WTC11 (cell line): Measurements from ENCODE around the gene TET1. TPM values are rescaled to one million over a fixed set of nuclear protein-coding genes. Genes with fewer than 3 reads are reported as not detected.

Experiments used
- ATAC-seq: fragments of 200-7000 bp; cut with Tn5 transposase; 2 replicates; pipeline ENCODE4 v1.10.0; 2021; ENCODE audit warnings: mild to moderate bottlenecking, moderate library complexity
- CTCF ChIA-PET: fragments of 300-600 bp; sonication (Branson Sonifier 250); formaldehyde crosslinking; loops from one replicate; lab custom pipeline; 2021; ENCODE audit warnings: antibody characterized with exemption; lab: Charles Lee
- POLR2A ChIA-PET: fragments of 350-600 bp; sonication (Branson Sonifier 250); formaldehyde crosslinking; loops from one replicate; lab custom pipeline; 2021; ENCODE audit warnings: antibody characterized with exemption; lab: Charles Lee
- DNase-seq: peaks from one replicate; pipeline ENCODE4 v3.0.0; 2021; ENCODE audit warnings: low spot score
- H3K27ac Mint-ChIP-seq: 2 replicates; pipeline ENCODE4 v1.8.0; 2021; ENCODE audit warnings: mixed read lengths
- H3K27me3 Mint-ChIP-seq: 2 replicates; pipeline ENCODE4 v1.8.0; 2021; ENCODE audit warnings: low read depth, mild to moderate bottlenecking, moderate library complexity, mixed read lengths
- H3K36me3 Mint-ChIP-seq: 2 replicates; pipeline ENCODE4 v1.8.0; 2021; ENCODE audit warnings: mixed read lengths
- H3K4me1 Mint-ChIP-seq: 2 replicates; pipeline ENCODE4 v1.8.0; 2022; ENCODE audit warnings: mixed read lengths
- H3K4me3 Mint-ChIP-seq: 2 replicates; pipeline ENCODE4 v1.8.0; 2021; ENCODE audit warnings: mild to moderate bottlenecking, moderate library complexity, mixed read lengths
- H3K9me3 Mint-ChIP-seq: 2 replicates; pipeline ENCODE4 v1.8.0; 2021; ENCODE audit warnings: mixed read lengths
- ATF1 ChIP-seq: sonication (generic); formaldehyde crosslinking; IDR thresholded peaks from 2 replicates; pipeline ENCODE4 v1.8.1; 2023; ENCODE audit warnings: mild to moderate bottlenecking, moderate library complexity, missing genetic modification reagents
- ATF6 ChIP-seq: sonication (generic); formaldehyde crosslinking; IDR thresholded peaks from 2 replicates; pipeline ENCODE4 v1.8.1; 2023; ENCODE audit warnings: mild to moderate bottlenecking, missing genetic modification reagents
- CBFB ChIP-seq: sonication (generic); formaldehyde crosslinking; IDR thresholded peaks from 2 replicates; pipeline ENCODE4 v1.8.1; 2022; ENCODE audit warnings: mild to moderate bottlenecking, low read depth, missing genetic modification reagents
- CDX4 ChIP-seq: fragments of 250-450 bp; sonication (Bioruptor Pico); IDR thresholded peaks from 2 replicates; pipeline ENCODE4 v1.9.0; 2021; ENCODE audit warnings: moderate library complexity, mild to moderate bottlenecking, inconsistent platforms, borderline replicate concordance
- EMX1 ChIP-seq: fragments of 250-450 bp; sonication (Bioruptor Pico); IDR thresholded peaks from 2 replicates; pipeline ENCODE4 v1.8.0; 2021; ENCODE audit warnings: mild to moderate bottlenecking
- ERG ChIP-seq: fragments of 250-450 bp; sonication (Bioruptor Pico); IDR thresholded peaks from 2 replicates; pipeline ENCODE4 v1.8.0; 2021; ENCODE audit warnings: mild to moderate bottlenecking
- FOXP1 ChIP-seq: sonication (generic); formaldehyde crosslinking; IDR thresholded peaks from 2 replicates; pipeline ENCODE4 v1.8.0; 2022; ENCODE audit warnings: missing genetic modification reagents, mild to moderate bottlenecking, moderate library complexity, borderline replicate concordance
- GABPB1 ChIP-seq: sonication (generic); formaldehyde crosslinking; IDR thresholded peaks from 2 replicates; pipeline ENCODE4 v1.8.1; 2023; ENCODE audit warnings: mild to moderate bottlenecking, missing genetic modification reagents
- GTF2I ChIP-seq: fragments of 250-450 bp; sonication (Bioruptor Pico); conservative IDR thresholded peaks from 2 replicates; pipeline ENCODE4 v1.4.0; 2021; ENCODE audit warnings: mild to moderate bottlenecking
- HMGXB4 ChIP-seq: sonication (generic); formaldehyde crosslinking; IDR thresholded peaks from 2 replicates; pipeline ENCODE4 v1.8.1; 2023; ENCODE audit warnings: mild to moderate bottlenecking, moderate library complexity, missing genetic modification reagents
- IRF2 ChIP-seq: sonication (generic); formaldehyde crosslinking; IDR thresholded peaks from 2 replicates; pipeline ENCODE4 v1.8.0; 2022; ENCODE audit warnings: low read depth, missing genetic modification reagents, borderline replicate concordance
- MAX ChIP-seq: sonication (generic); formaldehyde crosslinking; IDR thresholded peaks from 2 replicates; pipeline ENCODE4 v1.8.0; 2022; ENCODE audit warnings: mild to moderate bottlenecking, missing genetic modification reagents
- MYBL2 ChIP-seq: sonication (generic); formaldehyde crosslinking; IDR thresholded peaks from 2 replicates; pipeline ENCODE4 v1.8.1; 2023; ENCODE audit warnings: mild to moderate bottlenecking, moderate library complexity, missing genetic modification reagents
- NFATC4 ChIP-seq: fragments of 250-450 bp; sonication (Bioruptor Pico); IDR thresholded peaks from 2 replicates; pipeline ENCODE4 v1.9.0; 2021; ENCODE audit warnings: mild to moderate bottlenecking
- NFE2L1 ChIP-seq: sonication (generic); formaldehyde crosslinking; IDR thresholded peaks from 2 replicates; pipeline ENCODE4 v1.8.1; 2023; ENCODE audit warnings: missing genetic modification reagents
- NR2C2 ChIP-seq: sonication (generic); formaldehyde crosslinking; IDR thresholded peaks from 2 replicates; pipeline ENCODE4 v1.8.0; 2022; ENCODE audit warnings: mild to moderate bottlenecking, missing genetic modification reagents
- RORB ChIP-seq: fragments of 250-450 bp; sonication (Bioruptor Pico); IDR thresholded peaks from 2 replicates; pipeline ENCODE4 v1.9.0; 2021; ENCODE audit warnings: mild to moderate bottlenecking
- SMAD4 ChIP-seq: sonication (generic); formaldehyde crosslinking; IDR thresholded peaks from 2 replicates; pipeline ENCODE4 v1.8.0; 2022; ENCODE audit warnings: mild to moderate bottlenecking, missing genetic modification reagents
- TEAD1 ChIP-seq: sonication (generic); formaldehyde crosslinking; IDR thresholded peaks from 2 replicates; pipeline ENCODE4 v1.8.0; 2022; ENCODE audit warnings: mild to moderate bottlenecking, missing genetic modification reagents
- ZBTB21 ChIP-seq: sonication (generic); formaldehyde crosslinking; IDR thresholded peaks from 2 replicates; pipeline ENCODE4 v1.8.1; 2023; ENCODE audit warnings: mild to moderate bottlenecking, missing genetic modification reagents, borderline replicate concordance
- ZBTB43 ChIP-seq: sonication (generic); formaldehyde crosslinking; IDR thresholded peaks from 2 replicates; pipeline ENCODE4 v1.8.1; 2023; ENCODE audit warnings: mild to moderate bottlenecking, missing genetic modification reagents
- ZNF232 ChIP-seq: sonication (generic); formaldehyde crosslinking; IDR thresholded peaks from 2 replicates; pipeline ENCODE4 v1.8.0; 2022; ENCODE audit warnings: mild to moderate bottlenecking, missing genetic modification reagents
- ZNF423 ChIP-seq: fragments of 250-450 bp; sonication (Bioruptor Pico); IDR thresholded peaks from 2 replicates; pipeline ENCODE4 v2.1.2; 2022; ENCODE audit warnings: mild to moderate bottlenecking, moderate library complexity
- ZNF512 ChIP-seq: sonication (generic); formaldehyde crosslinking; IDR thresholded peaks from 2 replicates; pipeline ENCODE4 v1.8.1; 2022; ENCODE audit warnings: missing genetic modification reagents, borderline replicate concordance
- total RNA-seq: library from RNA; stranded (reverse); gene quantifications from 3 replicates; pipeline ENCODE4 v1.2.3, GENCODE V29; 2021

The TET1 gene
- total RNA-seq, 1 experiment from 2014 or later = 71.4 TPM

- Mint-ChIP-seq H3K27ac (no peak overlapping the region), H3K27me3 (no peaks in the 10 kb centered on the region; the same call in 1 of the 2 replicates), H3K4me1 (peaks cover 12% of the 10 kb centered on the region)
- ChIA-PET POLR2A (no interaction called here), CTCF (no interaction called here)
- ATAC-seq (no peak), DNase-seq (no peak)
- TF ChIP-seq FOXP1 (no peak), EMX1 (no peak), TEAD1 (CRISPR knock-in tag) (no peak), ERG (CRISPR knock-in tag) (no peak), ZBTB43 (no peak), NFATC4 (CRISPR knock-in tag) (no peak), ZNF512 (no peak), RORB (CRISPR knock-in tag) (no peak), HMGXB4 (no peak), NR2C2 (no peak), ZNF423 (CRISPR knock-in tag) (no peak), ATF6 (CRISPR knock-in tag) (no peak), NFE2L1 (CRISPR knock-in tag) (no peak), CBFB (CRISPR knock-in tag) (no peak), CDX4 (CRISPR knock-in tag) (no peak)
- TF ChIP-seq, all 79 proteins: peak for 0
- H3K4me3 Mint-ChIP-seq = no peak overlapping the region
- no peaks in the 10 kb centered on the region for H3K9me3 Mint-ChIP-seq
- H3K36me3 Mint-ChIP-seq = peaks cover 53% of the 10 kb centered on the region
These were observed 164.9 kb downstream of the TET1 start for GRCh38 chr10:68725016-68725415.

GRCh38 chr10:68727146-68727545 lies 167.0 kb downstream of the TET1 start:
- DNase-seq (no peak), ATAC-seq (no peak)
- Mint-ChIP-seq H3K4me1 (peaks cover 10% of the 10 kb centered on the region), H3K4me3 (no peak overlapping the region), H3K27ac (peak overlapping the region; percentile 63; the same call in 1 of the 2 replicates), H3K27me3 (no peaks in the 10 kb centered on the region), H3K9me3 (no peaks in the 10 kb centered on the region), H3K36me3 (peaks cover 64% of the 10 kb centered on the region)
- CTCF ChIA-PET = interaction anchor here (0.6 kb wide), 1 partner anchor 196 kb away, joined by 3 read pairs; no protein-coding TSS in a partner anchor
- POLR2A ChIA-PET = interaction anchor here (0.7 kb wide), 1 partner anchor 198 kb away, joined by 3 read pairs; no protein-coding TSS in a partner anchor
- TF ChIP-seq GABPB1 (CRISPR knock-in tag) = no peak
- no peak for TF ChIP-seq SMAD4 (CRISPR knock-in tag)
- no peak for TF ChIP-seq IRF2 (CRISPR knock-in tag)
- no peak for TF ChIP-seq ATF1
- no peak for TF ChIP-seq NFATC4 (CRISPR knock-in tag)
- TF ChIP-seq ZBTB21 (CRISPR knock-in tag) = no peak
- TF ChIP-seq MAX (CRISPR knock-in tag) = no peak
- TF ChIP-seq MYBL2 (CRISPR knock-in tag) = no peak
- no peak for TF ChIP-seq ZNF232 (CRISPR knock-in tag)
- no peak for TF ChIP-seq GTF2I
- no peak for TF ChIP-seq CBFB (CRISPR knock-in tag)
